ENCODE measurements around the gene ZNF148. TPM values are rescaled to one million over a fixed set of nuclear protein-coding genes. Genes with fewer than 3 reads are reported as not detected.

Gene ZNF148
- polyA plus RNA-seq, 3 donors = 6.5 to 48.4 (median 34.1) TPM

DNA sequence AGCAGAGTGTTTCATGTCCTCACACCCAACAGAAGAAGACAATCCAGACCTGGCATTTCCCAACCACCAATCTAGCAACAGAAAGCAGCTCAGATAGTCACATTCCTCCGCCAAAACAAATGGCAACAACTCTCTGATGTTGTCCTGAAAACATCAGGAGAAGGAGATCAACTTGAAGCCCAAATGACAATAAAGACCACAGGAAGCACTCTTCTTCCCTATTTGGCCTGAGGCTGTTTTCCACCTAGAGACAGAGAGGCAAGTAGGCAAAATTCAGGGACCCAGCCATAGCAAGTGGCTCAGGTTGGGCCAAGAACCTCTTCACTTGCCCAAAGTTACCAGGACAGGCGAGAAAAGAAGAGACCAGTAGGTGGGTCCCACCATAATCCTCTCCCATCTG is 35.0 kb downstream of the ZNF148 start:
- Histone ChIP-seq H3K4me2 (replicated peaks; ENCODE audit: extremely low read depth, low read length, poor library complexity, severe bottlenecking) (no peak overlapping the region), H3K4me3 (replicated peaks in 1 of 3; ENCODE audit: low read depth in 2 of 3, low read length in 3 of 3) (no peak overlapping the region), H3K4me1 (ENCODE audit: control insufficient read depth in 1 of 2, insufficient read depth in 2 of 2, low read length in 2 of 2) (peaks cover 4 to 7% of the 10 kb centered on the region in 2 donors), H3K27ac (ENCODE audit: low read depth in 1 of 2, low read length in 2 of 2) (no peak overlapping the region), H3K27me3 (ENCODE audit: control insufficient read depth in 2 of 2, insufficient read depth in 2 of 2, low read length in 2 of 2) (no peaks in the 10 kb centered on the region), H3K9me3 (replicated peaks in 1 of 2; ENCODE audit: control insufficient read depth in 1 of 2, insufficient read depth in 1 of 2, low read length in 2 of 2) (peaks cover 5 to 7% of the 10 kb centered on the region in 2 donors), H3K36me3 (replicated peaks in 1 of 2; ENCODE audit: control insufficient read depth in 1 of 2, insufficient read depth in 2 of 2, low read length in 2 of 2) (no peaks in the 10 kb centered on the region), H3K79me2 (ENCODE audit: insufficient read depth, low read length) (peaks cover 100% of the 10 kb centered on the region), H4K20me1 (ENCODE audit: insufficient read depth, low read length) (peaks cover 100% of the 10 kb centered on the region), H3K9ac (ENCODE audit: insufficient read depth, low read length, poor library complexity, severe bottlenecking) (no peak overlapping the region), H2AFZ (ENCODE audit: insufficient read depth, low read depth, low read length, poor library complexity, severe bottlenecking) (no peak overlapping the region)
- Mint-ChIP-seq H3K9me3 (peaks cover 4 to 23% (median 9%) of the 10 kb centered on the region in 7 donors), H3K27ac (no peak overlapping the region), H3K4me3 (no peak overlapping the region), H3K27me3 (ENCODE audit: low read depth in 3 of 3) (peaks cover 0 to 2% (median 0%) of the 10 kb centered on the region in 3 donors), H3K4me1 (peaks cover 34% of the 10 kb centered on the region), H3K36me3 (peaks cover 15 to 18% of the 10 kb centered on the region in 2 donors)
- TF ChIP-seq, protein P1, sequence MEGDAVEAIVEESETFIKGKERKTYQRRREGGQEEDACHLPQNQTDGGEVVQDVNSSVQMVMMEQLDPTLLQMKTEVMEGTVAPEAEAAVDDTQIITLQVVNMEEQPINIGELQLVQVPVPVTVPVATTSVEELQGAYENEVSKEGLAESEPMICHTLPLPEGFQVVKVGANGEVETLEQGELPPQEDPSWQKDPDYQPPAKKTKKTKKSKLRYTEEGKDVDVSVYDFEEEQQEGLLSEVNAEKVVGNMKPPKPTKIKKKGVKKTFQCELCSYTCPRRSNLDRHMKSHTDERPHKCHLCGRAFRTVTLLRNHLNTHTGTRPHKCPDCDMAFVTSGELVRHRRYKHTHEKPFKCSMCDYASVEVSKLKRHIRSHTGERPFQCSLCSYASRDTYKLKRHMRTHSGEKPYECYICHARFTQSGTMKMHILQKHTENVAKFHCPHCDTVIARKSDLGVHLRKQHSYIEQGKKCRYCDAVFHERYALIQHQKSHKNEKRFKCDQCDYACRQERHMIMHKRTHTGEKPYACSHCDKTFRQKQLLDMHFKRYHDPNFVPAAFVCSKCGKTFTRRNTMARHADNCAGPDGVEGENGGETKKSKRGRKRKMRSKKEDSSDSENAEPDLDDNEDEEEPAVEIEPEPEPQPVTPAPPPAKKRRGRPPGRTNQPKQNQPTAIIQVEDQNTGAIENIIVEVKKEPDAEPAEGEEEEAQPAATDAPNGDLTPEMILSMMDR (IDR thresholded peaks at IDR 0.05) = no peak
- DNase-seq = no peak
- intact Hi-C loops (cut with micrococcal nuclease) = no loop called here
- 94% methylated on average over 2 of the region's 2 CpGs for WGBS (ENCODE audit: insufficient coverage)

GRCh38 chr3:125337506-125337905 is 37.6 kb downstream of the ZNF148 start:
- no peak overlapping the region for H3K4me2 ChIP-seq (replicated peaks; ENCODE audit: extremely low read depth, low read length, poor library complexity, severe bottlenecking)
- H3K4me1 Mint-ChIP-seq = peaks cover 44% of the 10 kb centered on the region
- H3K27ac Mint-ChIP-seq = peak overlapping the region in 1 of 7 donors; percentile 26
- H3K4me3 Mint-ChIP-seq = no peak overlapping the region
- H3K9me3 Mint-ChIP-seq = peaks cover 0 to 11% (median 7%) of the 10 kb centered on the region in 7 donors
- no peaks in the 10 kb centered on the region for H3K36me3 ChIP-seq (replicated peaks in 1 of 2; ENCODE audit: control insufficient read depth in 1 of 2, insufficient read depth in 2 of 2, low read length in 2 of 2)
- H3K9ac ChIP-seq (ENCODE audit: insufficient read depth, low read length, poor library complexity, severe bottlenecking) = no peak overlapping the region
- H3K9me3 ChIP-seq (replicated peaks in 1 of 2; ENCODE audit: control insufficient read depth in 1 of 2, insufficient read depth in 1 of 2, low read length in 2 of 2) = no peaks in the 10 kb centered on the region
- no peak overlapping the region for H2AFZ ChIP-seq (ENCODE audit: insufficient read depth, low read depth, low read length, poor library complexity, severe bottlenecking)
- DNase-seq = no peak
- no peak overlapping the region for H3K4me3 ChIP-seq (replicated peaks in 1 of 3; ENCODE audit: low read depth in 2 of 3, low read length in 3 of 3)
- intact Hi-C loops (cut with micrococcal nuclease) = no loop called here
- H3K36me3 Mint-ChIP-seq = peaks cover 1 to 6% of the 10 kb centered on the region in 2 donors
- peaks cover 100% of the 10 kb centered on the region for H3K79me2 ChIP-seq (ENCODE audit: insufficient read depth, low read length)
- peaks cover 5 to 10% of the 10 kb centered on the region in 2 donors for H3K4me1 ChIP-seq (ENCODE audit: control insufficient read depth in 1 of 2, insufficient read depth in 2 of 2, low read length in 2 of 2)
- peaks cover 0 to 2% (median 0%) of the 10 kb centered on the region in 3 donors for H3K27me3 Mint-ChIP-seq (ENCODE audit: low read depth in 3 of 3)
- WGBS (ENCODE audit: insufficient coverage) = no CpG with 5 or more reads among the region's 2 CpGs
- TF ChIP-seq, protein P1 (IDR thresholded peaks at IDR 0.05) = no peak
- H4K20me1 ChIP-seq (ENCODE audit: insufficient read depth, low read length) = peaks cover 100% of the 10 kb centered on the region
- no peaks in the 10 kb centered on the region for H3K27me3 ChIP-seq (ENCODE audit: control insufficient read depth in 2 of 2, insufficient read depth in 2 of 2, low read length in 2 of 2)
- H3K27ac ChIP-seq (ENCODE audit: low read depth in 1 of 2, low read length in 2 of 2) = no peak overlapping the region
